ENCODE measurements around the gene SOS1. TPM values are rescaled to one million over a fixed set of nuclear protein-coding genes. Genes with fewer than 3 reads are reported as not detected.
"Not testable (repeated sequence)": the region's sequence is repeated elsewhere in the genome, so short reads cannot be mapped to it uniquely, and the experiment has no call there.

SOS1 gene
- 10.2 and 11.7 TPM in 2 replicates for total RNA-seq

DNA sequence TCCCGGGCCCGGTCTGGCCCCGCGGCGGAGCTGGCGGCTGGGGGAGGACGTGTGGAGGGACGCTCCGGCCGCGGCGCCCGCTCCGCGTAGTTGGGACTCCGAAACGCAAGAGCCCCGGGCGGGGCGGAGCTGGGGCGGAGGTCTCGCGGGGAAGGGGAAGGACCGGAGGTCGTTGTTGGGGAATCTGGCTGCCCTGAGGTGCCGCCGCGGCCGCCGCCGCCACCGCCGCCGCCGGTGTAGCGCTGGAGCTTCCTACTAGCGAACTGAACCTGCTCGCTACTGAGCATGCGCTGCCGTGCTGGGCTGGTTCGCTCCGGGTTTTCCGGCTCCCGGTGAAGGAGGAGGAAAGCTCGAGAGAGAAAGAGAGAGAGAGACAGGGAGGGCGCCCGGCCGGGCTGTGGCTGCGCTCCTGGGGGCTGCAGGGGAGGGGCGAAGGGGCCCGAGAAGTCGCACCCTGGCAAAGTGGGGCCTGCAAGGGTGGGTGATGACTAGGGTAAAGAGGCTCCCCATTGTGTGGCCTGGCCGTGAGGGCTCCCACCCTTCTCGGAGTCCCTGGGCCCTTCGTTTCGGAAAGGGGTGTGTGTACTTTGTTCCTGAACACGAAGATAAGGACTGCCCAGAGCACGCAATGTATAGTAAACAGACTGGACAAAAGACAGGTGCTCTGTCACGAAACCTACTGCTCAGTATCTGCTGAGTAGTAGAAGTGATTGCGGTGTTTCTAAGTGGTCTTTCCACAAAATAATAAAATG is at the start of gene SOS1:
Gene SOS1 (minus strand): TSS at position 281 of the 752 bp plus-strand sequence. CDS start 629 bp downstream, outside the sequence.
- peak within 1 kb of the TSS; percentile 75 for H3K4me3 ChIP-seq (ENCODE audit: low read depth, low read length)
- TF ChIP-seq, protein P1, sequence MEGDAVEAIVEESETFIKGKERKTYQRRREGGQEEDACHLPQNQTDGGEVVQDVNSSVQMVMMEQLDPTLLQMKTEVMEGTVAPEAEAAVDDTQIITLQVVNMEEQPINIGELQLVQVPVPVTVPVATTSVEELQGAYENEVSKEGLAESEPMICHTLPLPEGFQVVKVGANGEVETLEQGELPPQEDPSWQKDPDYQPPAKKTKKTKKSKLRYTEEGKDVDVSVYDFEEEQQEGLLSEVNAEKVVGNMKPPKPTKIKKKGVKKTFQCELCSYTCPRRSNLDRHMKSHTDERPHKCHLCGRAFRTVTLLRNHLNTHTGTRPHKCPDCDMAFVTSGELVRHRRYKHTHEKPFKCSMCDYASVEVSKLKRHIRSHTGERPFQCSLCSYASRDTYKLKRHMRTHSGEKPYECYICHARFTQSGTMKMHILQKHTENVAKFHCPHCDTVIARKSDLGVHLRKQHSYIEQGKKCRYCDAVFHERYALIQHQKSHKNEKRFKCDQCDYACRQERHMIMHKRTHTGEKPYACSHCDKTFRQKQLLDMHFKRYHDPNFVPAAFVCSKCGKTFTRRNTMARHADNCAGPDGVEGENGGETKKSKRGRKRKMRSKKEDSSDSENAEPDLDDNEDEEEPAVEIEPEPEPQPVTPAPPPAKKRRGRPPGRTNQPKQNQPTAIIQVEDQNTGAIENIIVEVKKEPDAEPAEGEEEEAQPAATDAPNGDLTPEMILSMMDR (conservative IDR thresholded peaks at IDR 0.05; ENCODE audit: low read depth, low read length): no peak
- DNase-seq (ENCODE audit: low read depth): no peak

DNA sequence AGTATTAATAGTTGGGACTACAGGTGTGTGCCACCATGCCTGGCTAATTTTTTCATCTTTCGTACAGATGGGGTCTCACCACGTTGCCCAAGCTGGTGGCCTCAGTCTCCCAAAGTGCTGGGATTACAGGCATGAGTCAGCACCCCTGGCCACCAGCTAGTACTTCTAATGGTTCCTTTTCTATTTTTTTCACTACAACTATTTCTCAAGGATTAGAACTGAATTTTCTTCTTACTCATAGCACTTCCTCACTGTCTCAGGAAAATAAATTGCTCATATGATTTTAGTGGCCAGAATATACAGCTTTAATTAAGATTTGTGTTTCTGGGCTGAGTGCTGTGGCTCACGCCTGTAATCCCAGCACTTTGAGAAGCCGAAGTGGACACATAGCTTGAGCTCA is 43.2 kb upstream of the SOS1 start:
- TF ChIP-seq, protein P1 (conservative IDR thresholded peaks at IDR 0.05; ENCODE audit: low read depth, low read length): no peak
- DNase-seq (ENCODE audit: low read depth): no peak
- no peak overlapping the region for H3K4me3 ChIP-seq (ENCODE audit: low read depth, low read length)

DNA sequence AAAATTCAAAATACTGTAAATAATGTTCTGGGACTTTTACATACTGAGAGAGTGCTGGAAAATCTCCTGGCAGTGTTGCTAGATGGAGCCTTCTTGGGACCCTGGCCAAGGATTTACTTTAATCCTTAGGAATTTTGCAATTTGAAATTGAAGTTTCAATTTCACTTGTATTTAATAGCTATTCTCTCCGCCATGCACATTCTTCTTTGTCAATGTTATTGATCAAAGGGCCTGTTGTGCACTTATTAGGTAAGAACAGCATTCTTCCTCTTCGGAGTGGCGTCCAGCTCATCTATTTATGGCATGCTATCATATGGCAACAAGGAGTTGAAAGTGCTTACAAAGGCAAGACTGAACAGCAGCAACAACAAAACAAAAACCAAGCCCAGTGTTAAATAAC is 40.1 kb upstream of the SOS1 start:
- no peak for DNase-seq (ENCODE audit: low read depth)
- H3K4me3 ChIP-seq (ENCODE audit: low read depth, low read length): no peak overlapping the region
- TF ChIP-seq, protein P1 (conservative IDR thresholded peaks at IDR 0.05; ENCODE audit: low read depth, low read length): no peak

DNA sequence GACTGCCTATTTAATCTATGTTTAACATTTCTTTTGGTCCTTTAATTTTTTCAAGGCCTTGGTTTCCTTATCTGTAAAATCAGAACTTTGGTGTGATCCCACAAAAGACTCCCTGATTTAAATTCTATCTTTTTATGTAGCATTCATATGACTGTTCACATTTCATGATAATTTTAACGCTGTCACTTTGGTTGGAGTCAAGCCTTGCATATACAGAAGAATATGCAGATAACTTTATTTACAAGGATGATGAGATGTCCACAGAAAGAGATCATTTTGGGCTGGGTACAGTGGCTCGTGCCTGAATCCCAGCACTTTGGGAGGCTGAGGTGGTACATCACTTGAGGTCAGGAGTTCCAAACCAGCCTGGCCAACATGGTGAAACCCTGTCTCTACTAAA is 38.4 kb upstream of the SOS1 start:
- TF ChIP-seq, protein P1 (conservative IDR thresholded peaks at IDR 0.05; ENCODE audit: low read depth, low read length): no peak
- no peak for DNase-seq (ENCODE audit: low read depth)
- no peak overlapping the region for H3K4me3 ChIP-seq (ENCODE audit: low read depth, low read length)

DNA sequence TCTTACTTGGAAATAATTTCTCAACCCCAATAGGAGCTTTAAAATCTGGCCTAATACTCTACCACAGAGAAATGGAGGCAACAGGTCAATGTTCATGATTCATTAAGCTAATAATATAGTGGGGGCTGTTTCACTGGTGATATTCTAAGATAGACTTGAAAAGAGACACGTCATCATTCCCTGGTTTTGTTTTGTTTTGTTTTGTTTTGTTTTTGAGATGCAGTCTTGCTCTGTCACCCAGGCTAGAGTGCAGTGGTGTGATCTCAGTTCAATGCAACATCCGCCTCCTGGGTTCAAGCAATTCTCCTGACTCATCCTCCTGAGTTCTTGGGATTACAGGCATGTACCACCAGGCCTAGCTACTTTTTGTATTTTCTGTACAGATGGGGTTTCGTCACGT is 37.5 kb upstream of the SOS1 start:
- DNase-seq (ENCODE audit: low read depth): no peak
- TF ChIP-seq, protein P1 (conservative IDR thresholded peaks at IDR 0.05; ENCODE audit: low read depth, low read length): no peak
- H3K4me3 ChIP-seq (ENCODE audit: low read depth, low read length): no peak overlapping the region

DNA sequence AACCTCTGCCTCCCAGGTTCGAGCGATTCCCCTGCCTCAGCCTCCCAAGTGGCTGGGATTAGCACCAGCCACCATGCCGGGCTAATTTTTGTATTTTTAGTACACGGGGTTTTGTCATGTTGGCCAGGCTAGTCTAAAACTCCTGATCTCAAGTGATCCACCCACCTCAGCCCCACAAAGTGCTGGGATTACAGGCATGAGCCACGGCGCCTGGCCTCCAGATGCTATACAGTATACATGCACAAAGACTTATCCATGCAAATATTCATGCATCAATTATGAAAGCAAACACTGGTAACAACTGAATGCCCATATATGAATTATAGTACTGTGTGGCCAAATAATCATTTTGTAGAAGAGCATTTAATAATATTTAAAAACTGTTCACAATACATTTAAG is 36.0 kb upstream of the SOS1 start:
- no peak overlapping the region for H3K4me3 ChIP-seq (ENCODE audit: low read depth, low read length)
- no peak for DNase-seq (ENCODE audit: low read depth)
- TF ChIP-seq, protein P1 (conservative IDR thresholded peaks at IDR 0.05; ENCODE audit: low read depth, low read length): no peak

DNA sequence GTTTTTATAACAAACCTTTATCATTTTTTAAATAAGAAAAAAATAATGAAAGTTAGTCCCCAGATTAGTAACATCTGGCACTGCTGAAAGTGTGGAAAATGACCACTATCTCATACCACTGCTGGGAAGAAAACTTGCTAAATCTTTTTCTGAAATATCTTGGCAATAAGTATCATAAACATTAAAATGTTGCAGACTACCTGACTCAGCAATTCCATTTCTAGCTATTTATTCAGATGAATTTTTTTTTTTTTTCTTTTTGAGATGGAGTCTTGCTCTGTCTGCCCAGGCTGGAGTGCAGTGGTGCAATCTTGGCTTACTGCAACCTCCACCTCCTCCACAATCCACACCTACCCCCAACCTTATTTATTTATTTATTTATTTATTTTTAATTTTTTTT is 35.3 kb upstream of the SOS1 start:
- TF ChIP-seq, protein P1 (conservative IDR thresholded peaks at IDR 0.05; ENCODE audit: low read depth, low read length): no peak
- no peak for DNase-seq (ENCODE audit: low read depth)
- H3K4me3 ChIP-seq (ENCODE audit: low read depth, low read length): no peak overlapping the region

DNA sequence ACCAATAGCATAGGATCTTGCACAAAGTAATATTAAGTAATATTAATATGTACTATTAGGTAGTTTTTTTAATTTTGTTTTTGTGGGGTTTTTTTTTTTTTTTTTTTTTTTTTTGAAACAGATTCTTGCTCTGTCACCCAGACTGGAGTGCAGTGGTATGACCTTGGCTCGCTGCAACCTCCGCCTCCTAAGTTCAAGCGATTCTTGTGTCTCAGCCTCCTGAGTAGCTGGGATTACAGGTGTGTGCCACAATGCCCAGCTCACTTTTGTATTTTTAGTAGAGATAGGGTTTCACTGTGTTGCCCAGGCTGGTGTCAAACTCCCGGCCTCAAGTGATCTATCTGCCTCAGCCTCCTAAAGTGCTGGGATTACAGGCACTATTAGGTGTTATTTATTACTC is 34.7 kb upstream of the SOS1 start:
- not testable (repeated sequence) for H3K4me3 ChIP-seq (ENCODE audit: low read depth, low read length); DNase-seq (ENCODE audit: low read depth)
